ENCODE measurements around the gene DOCK10.

The DOCK10 gene

DNA sequence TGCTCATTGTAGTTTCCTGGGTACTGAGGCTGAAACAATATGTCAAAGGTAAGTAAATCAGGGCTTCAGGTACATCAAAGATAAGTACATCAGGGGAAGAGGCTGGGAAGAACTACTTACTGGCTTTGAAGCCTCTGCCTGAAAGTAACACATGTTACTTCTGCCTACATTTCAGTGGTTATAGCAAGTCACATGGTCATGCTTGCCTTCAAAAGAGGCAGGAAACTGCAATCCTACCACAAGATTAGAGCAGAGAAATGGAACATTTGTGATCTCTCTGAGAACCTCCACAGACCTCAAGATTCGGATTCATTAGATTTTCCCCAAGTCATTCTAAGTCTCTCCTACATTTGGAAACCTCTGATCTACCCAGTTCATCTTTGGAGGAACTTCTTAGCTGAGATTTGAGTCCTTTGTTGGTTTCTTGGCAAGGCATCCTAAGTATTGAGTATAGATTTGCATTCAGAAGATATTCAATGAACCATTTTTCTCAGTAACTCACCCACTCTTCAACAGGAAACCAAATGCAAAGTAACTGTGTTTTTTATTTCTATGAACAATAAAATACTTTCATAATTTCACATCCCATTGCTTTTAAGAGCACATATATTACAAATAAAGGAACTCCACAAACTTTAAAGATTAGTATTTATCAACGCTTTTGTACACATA, 277.6 kb downstream of the DOCK10 start:
- TF ChIP-seq, protein P1, sequence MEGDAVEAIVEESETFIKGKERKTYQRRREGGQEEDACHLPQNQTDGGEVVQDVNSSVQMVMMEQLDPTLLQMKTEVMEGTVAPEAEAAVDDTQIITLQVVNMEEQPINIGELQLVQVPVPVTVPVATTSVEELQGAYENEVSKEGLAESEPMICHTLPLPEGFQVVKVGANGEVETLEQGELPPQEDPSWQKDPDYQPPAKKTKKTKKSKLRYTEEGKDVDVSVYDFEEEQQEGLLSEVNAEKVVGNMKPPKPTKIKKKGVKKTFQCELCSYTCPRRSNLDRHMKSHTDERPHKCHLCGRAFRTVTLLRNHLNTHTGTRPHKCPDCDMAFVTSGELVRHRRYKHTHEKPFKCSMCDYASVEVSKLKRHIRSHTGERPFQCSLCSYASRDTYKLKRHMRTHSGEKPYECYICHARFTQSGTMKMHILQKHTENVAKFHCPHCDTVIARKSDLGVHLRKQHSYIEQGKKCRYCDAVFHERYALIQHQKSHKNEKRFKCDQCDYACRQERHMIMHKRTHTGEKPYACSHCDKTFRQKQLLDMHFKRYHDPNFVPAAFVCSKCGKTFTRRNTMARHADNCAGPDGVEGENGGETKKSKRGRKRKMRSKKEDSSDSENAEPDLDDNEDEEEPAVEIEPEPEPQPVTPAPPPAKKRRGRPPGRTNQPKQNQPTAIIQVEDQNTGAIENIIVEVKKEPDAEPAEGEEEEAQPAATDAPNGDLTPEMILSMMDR (IDR thresholded peaks at IDR 0.05; ENCODE audit: low read depth, low read length): no peak

DNA sequence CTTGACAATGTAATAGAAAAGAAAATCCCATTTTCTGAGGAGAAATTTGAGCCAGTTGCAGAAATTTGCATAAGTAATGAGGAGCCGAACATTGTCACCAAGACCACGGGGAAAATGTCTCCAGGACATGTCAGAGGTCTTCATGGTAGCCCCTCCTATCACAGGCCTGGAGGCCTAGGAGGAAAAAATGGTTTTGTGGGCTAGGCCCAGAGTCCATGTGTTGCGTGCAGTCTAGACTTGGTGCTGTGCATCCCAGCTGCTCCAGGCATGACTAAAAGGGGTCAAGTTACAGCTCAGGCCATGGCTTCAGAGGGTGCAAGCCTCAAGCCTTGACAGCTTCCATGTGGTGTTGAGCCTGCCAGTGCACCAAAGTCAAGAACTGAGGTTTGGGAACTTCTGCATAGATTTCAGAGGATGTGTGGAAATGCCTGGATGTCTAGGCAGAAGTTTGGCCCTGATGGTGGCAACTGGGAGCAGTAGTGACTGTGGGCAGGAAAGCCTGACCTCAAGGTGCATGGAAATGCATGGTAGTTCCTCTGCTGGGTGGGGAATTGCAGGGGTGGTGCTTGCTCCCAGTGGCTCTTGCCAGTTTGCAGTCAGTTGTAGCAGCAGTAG, 284.2 kb downstream of the DOCK10 start:
- Histone ChIP-seq H3K9me3 (no peaks in the 10 kb centered on the region), H3K4me1 (no peaks in the 10 kb centered on the region), H3K4me3 (ENCODE audit: low read depth, low read length) (no peak overlapping the region), H3K27me3 (no peaks in the 10 kb centered on the region), H3K36me3 (no peaks in the 10 kb centered on the region)
- DNase-seq: no peak
- TF ChIP-seq, protein P1 (IDR thresholded peaks at IDR 0.05; ENCODE audit: low read depth, low read length): no peak

More for the DNA sequence above, 277.6 kb downstream of the DOCK10 start:
- no peaks in the 10 kb centered on the region for H3K4me1 ChIP-seq
- H3K27me3 ChIP-seq: no peaks in the 10 kb centered on the region
- no peak overlapping the region for H3K4me3 ChIP-seq (ENCODE audit: low read depth, low read length)
- H3K36me3 ChIP-seq: no peaks in the 10 kb centered on the region
- no peak for DNase-seq
- no peaks in the 10 kb centered on the region for H3K9me3 ChIP-seq

DNA sequence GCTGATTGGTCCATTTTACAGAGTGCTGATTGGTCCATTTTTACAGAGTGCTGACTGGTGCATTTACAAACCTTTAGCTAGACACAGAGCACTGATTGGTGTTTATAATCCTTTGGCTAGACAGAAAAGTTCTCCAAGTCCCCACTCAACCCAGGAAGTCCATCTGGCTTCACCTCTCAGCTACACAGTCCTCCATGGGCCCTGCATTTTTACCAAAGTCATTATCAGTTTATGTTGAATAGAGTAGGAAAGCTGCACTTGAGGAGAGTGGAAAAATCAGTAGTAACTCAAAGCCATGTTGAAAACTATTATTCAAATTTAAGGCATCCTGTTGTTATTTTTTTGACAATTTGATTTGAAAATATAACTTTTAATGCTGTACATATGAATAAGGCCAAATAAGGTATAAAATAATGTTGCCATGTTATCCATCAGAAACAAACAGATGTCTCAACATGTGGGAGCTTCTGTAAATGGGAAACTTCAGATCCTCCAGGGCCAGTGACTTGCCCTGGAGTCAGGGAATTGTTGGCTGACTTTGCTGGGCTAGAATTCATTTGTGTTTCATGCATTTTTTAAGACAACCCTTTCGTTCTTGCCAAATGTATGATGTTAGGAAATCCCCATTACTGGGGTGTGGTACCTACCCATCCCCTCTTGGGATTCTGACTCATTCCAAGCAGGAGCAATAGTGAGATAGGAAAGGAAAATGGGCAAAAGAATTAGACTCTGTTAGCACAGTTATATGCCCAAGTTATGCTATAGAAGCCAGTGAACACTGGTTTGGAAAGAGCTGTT, 288.3 kb downstream of the DOCK10 start:
- Histone ChIP-seq H3K36me3 (no peaks in the 10 kb centered on the region), H3K4me1 (no peaks in the 10 kb centered on the region), H3K9me3 (no peaks in the 10 kb centered on the region), H3K27me3 (no peaks in the 10 kb centered on the region), H3K4me3 (ENCODE audit: low read depth, low read length) (no peak overlapping the region)
- no peak for DNase-seq
- TF ChIP-seq, protein P1 (IDR thresholded peaks at IDR 0.05; ENCODE audit: low read depth, low read length): no peak

DNA sequence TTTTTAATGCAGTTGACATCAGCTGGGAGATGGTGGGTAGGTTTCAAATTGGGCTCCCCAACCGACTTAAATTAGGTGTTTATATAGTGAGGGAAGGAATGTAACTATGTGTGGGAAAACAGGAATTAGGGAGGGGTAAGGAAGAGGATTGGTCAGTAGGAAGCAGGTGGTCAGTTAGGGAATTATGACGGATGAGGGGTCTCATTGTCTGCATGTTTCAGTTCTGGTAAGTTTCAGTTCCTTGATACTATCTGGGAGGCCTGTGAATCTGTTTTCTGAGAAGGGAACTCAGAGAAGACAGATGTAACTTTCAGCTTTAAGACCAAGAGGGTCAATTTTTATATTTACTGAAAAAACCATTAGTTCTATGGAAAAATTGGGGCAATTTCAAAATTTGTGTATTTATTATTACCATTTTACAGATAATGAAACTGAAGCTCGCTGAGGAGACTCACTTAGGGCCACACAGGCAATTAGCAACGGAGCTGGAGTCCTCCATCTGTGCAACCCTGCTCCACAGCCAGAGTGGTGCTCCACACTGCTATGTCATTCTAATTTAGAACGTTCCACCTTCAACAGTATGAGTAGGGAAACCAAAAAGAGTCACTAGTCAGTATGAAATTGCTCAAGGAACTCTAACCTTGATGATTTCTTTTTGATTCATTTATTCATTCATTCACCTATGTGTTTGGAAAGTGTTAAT, 290.1 kb downstream of the DOCK10 start:
- TF ChIP-seq, protein P1 (IDR thresholded peaks at IDR 0.05; ENCODE audit: low read depth, low read length): no peak
- no peaks in the 10 kb centered on the region for H3K36me3 ChIP-seq
- no peaks in the 10 kb centered on the region for H3K27me3 ChIP-seq
- no peak overlapping the region for H3K4me3 ChIP-seq (ENCODE audit: low read depth, low read length)
- H3K4me1 ChIP-seq: no peaks in the 10 kb centered on the region
- no peaks in the 10 kb centered on the region for H3K9me3 ChIP-seq
- DNase-seq: no peak

DNA sequence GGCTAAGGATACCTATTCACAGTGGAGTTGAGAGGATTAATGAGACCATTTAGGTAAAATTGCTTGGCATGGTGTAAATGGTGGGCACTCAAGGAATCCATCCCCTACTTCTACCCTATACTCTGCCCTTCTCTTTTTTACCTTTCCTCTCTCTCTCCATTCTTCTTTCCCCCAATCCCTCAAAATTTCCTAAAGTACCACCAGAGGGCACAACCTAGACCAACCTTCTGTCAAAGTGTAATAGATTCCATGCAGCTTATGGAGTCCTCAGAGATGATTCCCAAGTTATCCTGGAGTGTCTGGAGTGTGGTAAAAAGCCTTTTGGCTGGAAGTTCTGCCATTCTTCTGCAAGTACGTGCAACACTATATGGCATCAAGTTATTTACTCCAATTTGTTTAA, 293.1 kb downstream of the DOCK10 start:
- TF ChIP-seq, protein P1 (IDR thresholded peaks at IDR 0.05; ENCODE audit: low read depth, low read length): 0 out of 2 replicates have a peak, but pooled peaks have one; percentile 16
- no peak for DNase-seq
- Histone ChIP-seq H3K4me3 (ENCODE audit: low read depth, low read length) (no peak overlapping the region), H3K27me3 (no peaks in the 10 kb centered on the region), H3K36me3 (no peaks in the 10 kb centered on the region), H3K4me1 (no peaks in the 10 kb centered on the region), H3K9me3 (no peaks in the 10 kb centered on the region)

Data from BE2C (cell line).